Esophagus squamous epithelium (tissue), 5 donors: Measurements from ENCODE around the gene BMF. TPM values are rescaled to one million over a fixed set of nuclear protein-coding genes. Genes with fewer than 3 reads are reported as not detected.
"Not testable (repeated sequence)": the region's sequence is repeated elsewhere in the genome, so short reads cannot be mapped to it uniquely, and the experiment has no call there.

ENCODE experiments used
- DNase-seq: peaks from one replicate; lab custom pipeline; 2025; lab: John Stamatoyannopoulos, UW
- H3K27ac ChIP-seq, 4 donors: fragments of 200-600 bp; sonication (generic); one replicate each; pipeline ENCODE4 v1.5.1; 2016 to 2019; ENCODE audit warnings: mild to moderate bottlenecking in 1 of 4
- H3K27me3 ChIP-seq, 4 donors: fragments of 200-600 bp; sonication (generic); 1 replicate in 3 of 4; 2 replicates in 1 of 4; pipeline versions ENCODE4 v1.5.1 to v1.6.0; 2017 to 2021; ENCODE audit warnings: antibody characterized with exemption in 1 of 4
- H3K36me3 ChIP-seq, 3 donors: fragments of 200-600 bp; sonication (generic); one replicate each; pipeline ENCODE4 v1.5.1; 2016 to 2019
- H3K4me1 ChIP-seq, 3 donors: fragments of 200-600 bp; sonication (generic); one replicate each; pipeline ENCODE4 v1.5.1; 2017 to 2019
- H3K4me3 ChIP-seq, 4 donors: fragments of 200-600 bp; sonication (generic); 1 replicate in 3 of 4; 2 replicates in 1 of 4; pipeline ENCODE4 v1.5.1; 2016 to 2019; ENCODE audit warnings: mild to moderate bottlenecking in 2 of 4, moderate library complexity in 1 of 4
- H3K9me3 ChIP-seq, 3 donors: fragments of 200-600 bp; sonication (generic); one replicate each; pipeline ENCODE4 v1.5.1; 2016 to 2019
- CTCF ChIP-seq, 6 experiments: fragments of 450-650 bp in 4 of 6; fragments of 200-600 bp in 2 of 6; sonication (generic) in 2 of 6; IDR thresholded peaks; one replicate each; pipeline ENCODE4 v1.5.1; 2016 to 2019; ENCODE audit warnings: antibody characterized with exemption in 6 of 6, mild to moderate bottlenecking in 4 of 6, moderate library complexity in 4 of 6
- POLR2A ChIP-seq, 4 donors: fragments of 450-650 bp; IDR thresholded peaks; one replicate each; pipeline ENCODE4 v1.6.1; 2017; ENCODE audit warnings: antibody characterized with exemption in 4 of 4, mild to moderate bottlenecking in 4 of 4, moderate library complexity in 3 of 4
- WGBS, 2 donors: methylation state at CpG; one replicate each; pipeline ENCODE4 v1.1.5; 2018; 5-methylcytosine and 5-hydroxymethylcytosine counted together
- intact Hi-C: fragments of 100-400 bp; cut with DNase I; formaldehyde crosslinking; loops from one replicate; pipeline ENCODE4 v1.15.0; 2022
- total RNA-seq, 4 donors: library from RNA; depleted of rRNA; stranded (reverse); fragments of >200 nt; gene quantifications; one replicate each; pipeline ENCODE4 v1.1.0, GENCODE V29; 2016
- donor health status: DM: yes; HTN: yes; CAD: no.

BMF gene
- total RNA-seq, 4 donors from 2014 or later, result 0.31 to 4.4 (median 1.4) TPM

GRCh38 chr15:40080104-40080503 lies 28.6 kb downstream of the BMF start:
- Histone ChIP-seq H3K9me3 (no peaks in the 10 kb centered on the region), H3K4me3 (no peak overlapping the region), H3K4me1 (peaks cover 11 to 63% (median 13%) of the 10 kb centered on the region in 3 donors), H3K27me3 (peaks cover 0 to 35% (median 0%) of the 10 kb centered on the region in 4 donors), H3K36me3 (no peaks in the 10 kb centered on the region), H3K27ac (peak overlapping the region in 1 of 4 donors; percentile 74)
- WGBS, 2 donors, result 53 to 71% methylated on average over 1 of the region's 1 CpG
- intact Hi-C loops, result no loop called here
- DNase-seq, result no peak
- TF ChIP-seq POLR2A (IDR thresholded peaks at IDR 0.05) (no peak), CTCF (IDR thresholded peaks at IDR 0.05) (no peak)

GRCh38 chr15:40079456-40079855 lies 29.2 kb downstream of the BMF start:
- intact Hi-C loops, result no loop called here
- Histone ChIP-seq H3K27me3 (peaks cover 0 to 35% (median 0%) of the 10 kb centered on the region in 4 donors), H3K9me3 (no peaks in the 10 kb centered on the region), H3K4me1 (peaks cover 8 to 58% (median 9%) of the 10 kb centered on the region in 3 donors), H3K36me3 (no peaks in the 10 kb centered on the region), H3K27ac (no peak overlapping the region), H3K4me3 (no peak overlapping the region)
- no peak for TF ChIP-seq POLR2A (IDR thresholded peaks at IDR 0.05)
- no peak for TF ChIP-seq CTCF (IDR thresholded peaks at IDR 0.05)
- no peak for DNase-seq
- 89 to 96% methylated on average over 6 of the region's 6 CpGs for WGBS, 2 donors

- no peak overlapping the region for H3K27ac ChIP-seq
- H3K36me3 ChIP-seq, result no peaks in the 10 kb centered on the region
- H3K27me3 ChIP-seq, result peaks cover 0 to 16% (median 0%) of the 10 kb centered on the region in 4 donors
- intact Hi-C loops, result no loop called here
- 67 to 73% methylated on average over 16 to 17 of the region's 18 CpGs for WGBS, 2 donors
- peaks cover 3 to 35% (median 6%) of the 10 kb centered on the region in 3 donors for H3K4me1 ChIP-seq
- TF ChIP-seq POLR2A (IDR thresholded peaks at IDR 0.05) (no peak), CTCF (IDR thresholded peaks at IDR 0.05) (no peak)
- DNase-seq, result no peak
- no peak overlapping the region for H3K4me3 ChIP-seq
- no peaks in the 10 kb centered on the region for H3K9me3 ChIP-seq
These were observed 33.2 kb downstream of the BMF start for GRCh38 chr15:40075298-40076044.

GRCh38 chr15:40074656-40075055 lies 34.0 kb downstream of the BMF start:
- Histone ChIP-seq H3K27me3 (peaks cover 0 to 14% (median 0%) of the 10 kb centered on the region in 4 donors), H3K4me1 (peaks cover 10 to 39% (median 12%) of the 10 kb centered on the region in 3 donors)
- DNase-seq, H3K4me3 ChIP-seq, H3K36me3 ChIP-seq, H3K9me3 ChIP-seq, intact Hi-C loops, H3K27ac ChIP-seq: not testable (repeated sequence)
- WGBS, 2 donors, result 80 to 95% methylated on average over 2 to 4 of the region's 27 CpGs

GRCh38 chr15:40073716-40074490 lies 34.8 kb downstream of the BMF start:
- intact Hi-C loops, DNase-seq, H3K4me3 ChIP-seq, H3K9me3 ChIP-seq, H3K27ac ChIP-seq, H3K36me3 ChIP-seq: not testable (repeated sequence)
- H3K27me3 ChIP-seq, result peaks cover 0 to 14% (median 0%) of the 10 kb centered on the region in 4 donors
- peaks cover 18 to 47% (median 20%) of the 10 kb centered on the region in 3 donors for H3K4me1 ChIP-seq
- WGBS, 2 donors, result 72 to 84% methylated on average over 20 to 27 of the region's 34 CpGs
